ENCODE results near the gene NSD2. TPM values are rescaled to one million over a fixed set of nuclear protein-coding genes. Genes with fewer than 3 reads are reported as not detected.

The NSD2 gene
- total RNA-seq, 4 donors from 2014 or later, result 30.9 to 63.7 (median 40.3) TPM

GRCh38 chr4:1824746-1825145, 46.4 kb upstream of the NSD2 start:
- peaks cover 39 to 50% of the 10 kb centered on the region in 2 donors for H3K36me3 ChIP-seq
- H3K27me3 ChIP-seq, result no peaks in the 10 kb centered on the region
- intact Hi-C loops (cut with DNase I), result no loop called here
- 85 to 90% methylated on average over 7 to 11 of the region's 11 CpGs for WGBS, 2 donors
- TF ChIP-seq POLR2A (IDR thresholded peaks at IDR 0.05) (no peak), CTCF (IDR thresholded peaks at IDR 0.05) (no peak)
- no peak for DNase-seq
- no peaks in the 10 kb centered on the region for H3K9me3 ChIP-seq
- H3K4me3 ChIP-seq (replicated peaks in 1 of 3), result no peak overlapping the region
- H3K27ac ChIP-seq, result no peak overlapping the region
- peaks cover 0 to under 1% of the 10 kb centered on the region in 2 donors for H3K4me1 ChIP-seq

- peaks cover 0 to 6% of the 10 kb centered on the region in 2 donors for H3K4me1 ChIP-seq
- no peak overlapping the region for H3K27ac ChIP-seq
- TF ChIP-seq POLR2A (IDR thresholded peaks at IDR 0.05) (no peak), CTCF (IDR thresholded peaks at IDR 0.05) (no peak)
- no peak for DNase-seq
- intact Hi-C loops (cut with DNase I), result no loop called here
- H3K9me3 ChIP-seq, result no peaks in the 10 kb centered on the region
- no peak overlapping the region for H3K4me3 ChIP-seq (replicated peaks in 1 of 3)
- no peaks in the 10 kb centered on the region for H3K27me3 ChIP-seq
- WGBS, 2 donors, result 74 to 77% methylated on average over 19 of the region's 19 CpGs
- peaks cover 41 to 46% of the 10 kb centered on the region in 2 donors for H3K36me3 ChIP-seq
Observed at GRCh38 chr4:1825326-1825725, 45.9 kb upstream of the NSD2 start.

GRCh38 chr4:1826531-1827350, 44.5 kb upstream of the NSD2 start:
- Histone ChIP-seq H3K27me3 (no peaks in the 10 kb centered on the region), H3K27ac (no peak overlapping the region), H3K4me3 (replicated peaks in 1 of 3) (no peak overlapping the region), H3K9me3 (no peaks in the 10 kb centered on the region), H3K36me3 (peaks cover 42 to 47% of the 10 kb centered on the region in 2 donors), H3K4me1 (peaks cover 0 to 6% of the 10 kb centered on the region in 2 donors)
- no peak for DNase-seq
- 92% methylated on average over 30 of the region's 30 CpGs for WGBS, 2 donors
- no peak for TF ChIP-seq CTCF (IDR thresholded peaks at IDR 0.05)
- no peak for TF ChIP-seq POLR2A (IDR thresholded peaks at IDR 0.05)
- intact Hi-C loops (cut with DNase I), result no loop called here

GRCh38 chr4:1830234-1830633, 41.0 kb upstream of the NSD2 start:
- WGBS, 2 donors, result 98 to 99% methylated on average over 3 of the region's 3 CpGs
- Histone ChIP-seq H3K27ac (no peak overlapping the region), H3K4me3 (replicated peaks in 1 of 3) (no peak overlapping the region), H3K27me3 (no peaks in the 10 kb centered on the region), H3K4me1 (peaks cover 21% of the 10 kb centered on the region in 2 donors), H3K36me3 (peaks cover 23% of the 10 kb centered on the region in 2 donors), H3K9me3 (no peaks in the 10 kb centered on the region)
- intact Hi-C loops (cut with DNase I), result no loop called here
- DNase-seq, result no peak
- TF ChIP-seq CTCF (IDR thresholded peaks at IDR 0.05) (no peak), POLR2A (IDR thresholded peaks at IDR 0.05) (no peak)

- intact Hi-C loops (cut with DNase I), result no loop called here
- H3K4me3 ChIP-seq (replicated peaks in 1 of 3), result no peak overlapping the region
- peaks cover 26% of the 10 kb centered on the region in 2 donors for H3K4me1 ChIP-seq
- WGBS, 2 donors, result 91 to 93% methylated on average over 8 of the region's 8 CpGs
- H3K36me3 ChIP-seq, result peaks cover 20% of the 10 kb centered on the region in 2 donors
- H3K27me3 ChIP-seq, result no peaks in the 10 kb centered on the region
- no peak for DNase-seq
- no peak overlapping the region for H3K27ac ChIP-seq
- TF ChIP-seq CTCF (IDR thresholded peaks at IDR 0.05) (no peak), POLR2A (IDR thresholded peaks at IDR 0.05) (no peak)
- no peaks in the 10 kb centered on the region for H3K9me3 ChIP-seq
Observed at GRCh38 chr4:1830642-1831228, 40.5 kb upstream of the NSD2 start.
